PC-3 (cell line): Measurements from ENCODE around the gene FOXD3. TPM values are rescaled to one million over a fixed set of nuclear protein-coding genes. Genes with fewer than 3 reads are reported as not detected.

Source experiments
- ATAC-seq: fragments of 200-7000 bp; cut with Tn5 transposase; 2 replicates; pipeline ENCODE4 v1.9.1; 2020; ENCODE audit warnings: mild to moderate bottlenecking, moderate library complexity
- Bru-seq: library from RNA; stranded (reverse); fragments of 400-500 nt; gene quantifications from one replicate; lab custom pipeline; 2021; lab: Mats Ljungman, UMichigan
- BruChase-seq, 2 experiments: library from RNA; stranded (reverse); fragments of 400-500 nt; gene quantifications; one replicate each; lab custom pipeline; 2021; lab: Mats Ljungman, UMichigan
- BruUV-seq: library from RNA; stranded (reverse); fragments of 400-500 nt; replicated peaks from 2 replicates; lab custom pipeline; 2021; lab: Mats Ljungman, UMichigan
- CTCF ChIA-PET: fragments of 300-600 bp; sonication (Branson Sonifier 250); formaldehyde crosslinking; loops from one replicate; lab custom pipeline; 2022; ENCODE audit warnings: antibody characterized with exemption; lab: Charles Lee
- POLR2A ChIA-PET: fragments of 300-600 bp; sonication (Branson Sonifier 250); formaldehyde crosslinking; loops from one replicate; lab custom pipeline; 2022; ENCODE audit warnings: antibody characterized with exemption; ENCODE audit not compliant: unreplicated experiment; lab: Charles Lee
- DNase-seq: peaks from one replicate; pipeline ENCODE4 v3.0.0-alpha.2; 2015
- H2AFZ ChIP-seq: fragments of 300-600 bp; sonication (generic); 2 replicates; pipeline ENCODE4 v1.6.0; 2016; ENCODE audit warnings: antibody characterized with exemption, low read length
- H3F3A ChIP-seq: fragments of 300-600 bp; sonication (generic); one replicate; pipeline ENCODE4 v1.6.0; 2017; ENCODE audit warnings: antibody characterized with exemption, low read length, control low read depth, mild to moderate bottlenecking; ENCODE audit not compliant: unreplicated experiment
- H3K27ac ChIP-seq: fragments of 300-600 bp; sonication (generic); 2 replicates; pipeline ENCODE4 v1.5.1; 2016; ENCODE audit warnings: mild to moderate bottlenecking, low read length
- H3K27me3 ChIP-seq: fragments of 300-600 bp; sonication (generic); 2 replicates; pipeline ENCODE4 v1.6.1; 2016; ENCODE audit warnings: low read length, mixed read lengths
- H3K36me3 ChIP-seq: fragments of 300-600 bp; sonication (generic); 2 replicates; pipeline ENCODE4 v1.6.1; 2016; ENCODE audit warnings: low read depth, mixed run types, low read length, mixed read lengths
- H3K4me1 ChIP-seq: fragments of 300-600 bp; sonication (generic); 2 replicates; pipeline ENCODE4 v1.5.1; 2016; ENCODE audit warnings: low read length; ENCODE audit not compliant: insufficient read depth
- H3K4me2 ChIP-seq: fragments of 300-600 bp; sonication (generic); 2 replicates; pipeline ENCODE4 v1.6.0; 2016; ENCODE audit warnings: low read length
- H3K4me3 ChIP-seq: fragments of 300-600 bp; sonication (generic); 2 replicates; pipeline ENCODE4 v1.5.1; 2016; ENCODE audit warnings: mild to moderate bottlenecking, low read length, mixed read lengths
- H3K79me2 ChIP-seq: fragments of 300-600 bp; sonication (generic); 2 replicates; pipeline ENCODE4 v1.6.1; 2017; ENCODE audit warnings: low read length, mixed read lengths
- H3K9ac ChIP-seq: fragments of 300-600 bp; sonication (generic); 2 replicates; pipeline ENCODE4 v1.6.0; 2016; ENCODE audit warnings: mild to moderate bottlenecking, low read length
- H3K9me2 ChIP-seq: fragments of 300-600 bp; sonication (generic); replicated peaks from 2 replicates; pipeline ENCODE4 v1.6.1; 2016; ENCODE audit warnings: mixed run types, low read length, mixed read lengths
- H3K9me3 ChIP-seq: fragments of 300-600 bp; sonication (generic); 2 replicates; pipeline ENCODE4 v1.6.1; 2016; ENCODE audit warnings: low read length, mixed read lengths
- H4K20me1 ChIP-seq: fragments of 300-600 bp; sonication (generic); 2 replicates; pipeline ENCODE4 v1.6.1; 2016; ENCODE audit warnings: low read length, mixed read lengths
- EZH2 ChIP-seq: fragments of 300-600 bp; sonication (generic); IDR thresholded peaks from one replicate; pipeline ENCODE4 v1.6.1; 2017; ENCODE audit warnings: antibody characterized with exemption, mild to moderate bottlenecking, low read length; ENCODE audit not compliant: unreplicated experiment
- EZH2phosphoT487 ChIP-seq: fragments of 300-600 bp; sonication (generic); IDR thresholded peaks from 2 replicates; pipeline ENCODE4 v1.6.1; 2018; ENCODE audit warnings: mild to moderate bottlenecking, antibody characterized with exemption, low read length, borderline replicate concordance
- intact Hi-C: fragments of 100-400 bp; cut with micrococcal nuclease; formaldehyde crosslinking; loops from 2 replicates; pipeline ENCODE4 v1.9.0; 2023
- long read RNA-seq: library from polyadenylated mRNA; unstranded; transcript quantifications from one replicate; pipeline ENCODE4 v2.0.0, GENCODE V29; 2021; ENCODE audit not compliant: unreplicated experiment
- total RNA-seq: library from RNA; depleted of rRNA; stranded (reverse); fragments of >200 nt; gene quantifications from 2 replicates; pipeline ENCODE4 v1.2.3, GENCODE V29; 2014; rRNA removed
- TF ChIP-seq, protein P1 (sequence below): fragments of 300-600 bp; sonication (generic); conservative IDR thresholded peaks from 2 replicates; pipeline ENCODE4 v1.5.1; 2017; ENCODE audit warnings: antibody characterized with exemption, low read depth, mild to moderate bottlenecking, low read length

FOXD3 gene
- total RNA-seq (0.17 TPM in 1 of 2 replicates, not detected in the other), Bru-seq, nascent RNA (percentile 17 among the genes with signal in this experiment), BruChase-seq, experiment 1, labeled RNA remaining after a 6-hour chase (not detected), BruChase-seq, experiment 2, labeled RNA remaining after a 2-hour chase (percentile 31 among the genes with signal in this experiment)
- long read RNA-seq: 0 reads

DNA sequence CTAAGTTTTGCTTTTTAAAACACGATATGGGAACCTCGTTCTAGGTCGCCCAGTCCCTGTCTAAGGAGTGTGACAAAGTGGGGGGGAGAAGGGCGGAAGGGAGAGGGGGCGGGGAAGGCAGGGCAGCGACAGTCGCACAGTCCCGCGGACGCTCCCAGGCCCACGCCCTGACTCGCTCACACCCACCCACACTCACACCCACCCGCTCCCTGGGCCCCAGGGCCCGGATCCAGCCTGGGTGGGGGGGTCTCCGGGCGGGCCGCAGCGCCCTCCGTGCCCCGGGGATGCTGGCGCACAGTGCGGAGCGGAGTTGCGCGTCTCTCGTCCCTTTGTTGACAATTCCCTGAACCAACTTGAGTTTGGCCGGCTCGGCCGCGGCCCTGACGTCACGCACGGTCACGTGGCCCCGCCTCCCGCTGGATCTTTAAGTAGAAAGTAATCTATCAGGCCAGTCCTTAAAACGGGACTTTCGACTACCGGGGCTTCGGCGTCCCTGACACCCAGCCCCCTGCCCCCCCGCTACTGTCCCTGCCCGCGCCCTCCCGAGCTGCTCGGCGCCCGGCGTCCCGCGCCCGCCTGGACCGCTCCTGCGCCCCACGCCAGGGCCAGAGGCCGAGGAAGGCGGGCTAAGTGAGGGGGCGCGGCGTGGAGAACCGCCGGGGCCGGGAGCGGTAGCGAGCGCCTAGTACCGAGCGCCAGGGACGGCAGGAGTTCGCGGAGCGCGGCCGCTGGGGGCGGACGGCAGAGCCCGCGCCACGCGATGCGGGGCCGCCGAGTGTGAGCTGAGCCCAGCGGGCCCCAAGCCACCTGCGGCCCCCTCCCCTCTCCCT is at the start of gene FOXD3:
FOXD3 (plus strand) TSS at position 454 of the 830 bp plus-strand sequence. CDS start 492 bp downstream, outside the sequence.
- peak within 1 kb of the TSS; percentile 88 for H3K4me2 ChIP-seq
- peak within 1 kb of the TSS; percentile 58 for H3K9ac ChIP-seq
- no peaks in the 10 kb centered on the region for H3F3A ChIP-seq
- CTCF ChIA-PET: no interaction called here
- TF ChIP-seq, protein P1, sequence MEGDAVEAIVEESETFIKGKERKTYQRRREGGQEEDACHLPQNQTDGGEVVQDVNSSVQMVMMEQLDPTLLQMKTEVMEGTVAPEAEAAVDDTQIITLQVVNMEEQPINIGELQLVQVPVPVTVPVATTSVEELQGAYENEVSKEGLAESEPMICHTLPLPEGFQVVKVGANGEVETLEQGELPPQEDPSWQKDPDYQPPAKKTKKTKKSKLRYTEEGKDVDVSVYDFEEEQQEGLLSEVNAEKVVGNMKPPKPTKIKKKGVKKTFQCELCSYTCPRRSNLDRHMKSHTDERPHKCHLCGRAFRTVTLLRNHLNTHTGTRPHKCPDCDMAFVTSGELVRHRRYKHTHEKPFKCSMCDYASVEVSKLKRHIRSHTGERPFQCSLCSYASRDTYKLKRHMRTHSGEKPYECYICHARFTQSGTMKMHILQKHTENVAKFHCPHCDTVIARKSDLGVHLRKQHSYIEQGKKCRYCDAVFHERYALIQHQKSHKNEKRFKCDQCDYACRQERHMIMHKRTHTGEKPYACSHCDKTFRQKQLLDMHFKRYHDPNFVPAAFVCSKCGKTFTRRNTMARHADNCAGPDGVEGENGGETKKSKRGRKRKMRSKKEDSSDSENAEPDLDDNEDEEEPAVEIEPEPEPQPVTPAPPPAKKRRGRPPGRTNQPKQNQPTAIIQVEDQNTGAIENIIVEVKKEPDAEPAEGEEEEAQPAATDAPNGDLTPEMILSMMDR: no peak
- TF ChIP-seq EZH2phosphoT487: no peak
- no peak for TF ChIP-seq EZH2
- H3K36me3 ChIP-seq: no peaks in the 10 kb centered on the region
- DNase-seq: peak; percentile 65
- no TSS peak for BruUV-seq
- POLR2A ChIA-PET: no interaction called here
- no peaks in the 10 kb centered on the region for H3K9me3 ChIP-seq
- peak; percentile 59 for ATAC-seq
- no peak within 1 kb of the TSS for H3K27ac ChIP-seq
- H3K9me2 ChIP-seq: no peaks in the 10 kb centered on the region
- peak within 1 kb of the TSS; percentile 85 for H3K4me3 ChIP-seq
- no peaks in the 10 kb centered on the region for H3K27me3 ChIP-seq
- H3K79me2 ChIP-seq: no peaks in the 10 kb centered on the region
- H4K20me1 ChIP-seq: no peaks in the 10 kb centered on the region
- H2AFZ ChIP-seq: peak within 1 kb of the TSS; percentile 99
- intact Hi-C loops: no loop called here
- peaks cover 7% of the 10 kb centered on the region; the same call in 1 of the 2 replicates for H3K4me1 ChIP-seq

DNA sequence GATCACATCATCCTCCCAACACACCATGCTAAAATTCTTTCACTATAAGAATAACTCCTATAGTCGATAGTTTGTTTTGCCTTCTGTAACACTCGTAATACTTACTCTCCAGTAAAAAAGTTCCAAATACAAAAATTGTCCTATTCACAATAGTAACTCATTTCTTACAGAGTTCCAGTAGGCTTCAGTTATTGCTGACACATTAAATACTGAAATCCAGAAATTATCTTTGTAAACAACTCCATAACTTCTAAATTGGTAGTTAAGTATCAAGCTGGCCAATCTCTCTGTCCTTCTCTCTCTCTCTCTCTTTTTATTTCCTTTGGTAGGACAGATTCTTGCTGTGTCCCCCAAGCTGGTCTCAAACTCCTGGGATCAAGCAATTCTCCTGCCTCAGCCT is 49.6 kb upstream of the FOXD3 start:
- Histone ChIP-seq H3K27me3 (peaks cover 26% of the 10 kb centered on the region), H3K9me3 (no peaks in the 10 kb centered on the region), H3K9me2 (no peaks in the 10 kb centered on the region), H3K4me3 (no peak overlapping the region), H3K27ac (no peak overlapping the region), H3K79me2 (no peaks in the 10 kb centered on the region), H3F3A (no peaks in the 10 kb centered on the region), H3K9ac (no peak overlapping the region), H4K20me1 (no peaks in the 10 kb centered on the region), H3K4me2 (no peak overlapping the region), H3K36me3 (no peaks in the 10 kb centered on the region), H3K4me1 (peaks cover 10% of the 10 kb centered on the region), H2AFZ (no peak overlapping the region)
- BruUV-seq: no TSS peak
- DNase-seq (no peak), ATAC-seq (no peak)
- POLR2A ChIA-PET: no interaction called here
- no peak for TF ChIP-seq EZH2
- TF ChIP-seq, protein P1: no peak
- no peak for TF ChIP-seq EZH2phosphoT487
- CTCF ChIA-PET: no interaction called here
- intact Hi-C loops: no loop called here

DNA sequence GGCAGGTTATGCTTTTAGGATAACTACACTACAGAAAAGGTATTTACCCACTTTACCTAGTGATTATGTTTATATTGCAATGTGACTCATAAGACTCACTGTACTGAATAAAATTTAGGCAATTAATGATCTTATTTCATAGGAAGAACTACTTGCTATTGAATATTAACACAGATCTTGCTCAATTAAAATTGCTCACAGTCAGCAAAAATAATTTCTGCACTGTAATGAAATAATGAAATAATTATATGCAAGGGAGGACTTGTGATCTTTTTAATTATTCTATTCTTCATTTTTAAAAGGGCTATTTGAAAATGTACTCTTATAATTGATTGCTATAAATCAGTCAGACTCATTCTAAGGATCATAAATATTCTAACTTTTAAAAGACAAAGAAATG is 48.0 kb upstream of the FOXD3 start:
- ATAC-seq (no peak), DNase-seq (no peak)
- ChIA-PET CTCF (no interaction called here), POLR2A (no interaction called here)
- no peaks in the 10 kb centered on the region for H3K9me3 ChIP-seq
- peaks cover 26% of the 10 kb centered on the region for H3K27me3 ChIP-seq
- H2AFZ ChIP-seq: no peak overlapping the region
- H3K4me2 ChIP-seq: no peak overlapping the region
- H3K27ac ChIP-seq: no peak overlapping the region
- H3K4me3 ChIP-seq: no peak overlapping the region
- H3K9ac ChIP-seq: no peak overlapping the region
- no TSS peak for BruUV-seq
- no peaks in the 10 kb centered on the region for H3K36me3 ChIP-seq
- H3F3A ChIP-seq: no peaks in the 10 kb centered on the region
- intact Hi-C loops: no loop called here
- H3K79me2 ChIP-seq: no peaks in the 10 kb centered on the region
- no peaks in the 10 kb centered on the region for H3K9me2 ChIP-seq
- peaks cover 5% of the 10 kb centered on the region for H3K4me1 ChIP-seq
- TF ChIP-seq EZH2 (no peak), EZH2phosphoT487 (no peak)
- TF ChIP-seq, protein P1: no peak
- no peaks in the 10 kb centered on the region for H4K20me1 ChIP-seq
